ENCODE measurements around the gene FAM227A. TPM values are rescaled to one million over a fixed set of nuclear protein-coding genes. Genes with fewer than 3 reads are reported as not detected.

Gene FAM227A
- total and polyA plus RNA-seq, 2 of the 8 experiments (the other 6 are each of a cell fraction or from before 2014, with no cell fraction given): 2.1 to 3.9 TPM

DNA sequence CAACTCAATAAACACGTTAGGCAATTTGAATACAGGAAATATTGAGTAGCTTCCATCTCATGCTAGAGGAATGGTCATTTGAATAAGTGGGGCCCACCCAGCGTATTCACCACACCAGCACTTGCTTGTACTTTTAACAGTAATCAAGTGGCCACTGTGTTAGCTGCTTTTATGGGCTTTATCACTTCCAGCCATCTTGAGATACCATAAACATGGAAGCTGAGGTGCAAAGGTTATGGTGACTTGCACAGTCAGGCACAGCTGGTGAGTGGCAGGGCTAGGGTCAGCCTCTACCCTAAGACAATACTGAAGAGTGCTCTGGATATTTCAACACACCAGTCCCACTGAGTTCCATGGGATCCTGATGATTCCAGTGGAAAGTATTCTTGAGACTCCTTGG is 37.9 kb upstream of the FAM227A start:
- H4K20me1 ChIP-seq (replicated peaks in 1 of 2; ENCODE audit: control insufficient read depth in 1 of 2, insufficient read depth in 2 of 2, low read length in 2 of 2): peaks cover 0 to 5% of the 10 kb centered on the region in 2 experiments
- no peak overlapping the region for H2BK5ac ChIP-seq (ENCODE audit: low read depth, low read length)
- no peak overlapping the region for H3K56ac ChIP-seq (replicated peaks; ENCODE audit: insufficient read length, low read depth, low read length)
- H3K4ac ChIP-seq (replicated peaks; ENCODE audit: insufficient read length, low read depth, low read length): no peak overlapping the region
- POLR2A ChIA-PET (ENCODE audit: partially characterized antibody): interaction anchor here (13.1 kb wide), 1 partner anchor 11 kb away, joined by 123 read pairs; the partner anchor contains the start of gene TOMM22
- no peak overlapping the region for H3K23ac ChIP-seq (ENCODE audit: insufficient read length)
- 0 out of 2 replicates have a peak overlapping the region, but pooled peaks have one; percentile 18 for H2AK5ac ChIP-seq (ENCODE audit: low read depth, low read length)
- FAIRE-seq (no peak), DNase-seq (ENCODE audit: low read depth in 1 of 2, low spot score in 2 of 2) (no peak)
- H3K4me1 ChIP-seq (replicated peaks in 1 of 4; ENCODE audit: control insufficient read depth in 3 of 4, insufficient read depth in 4 of 4, low read length in 3 of 4): no peaks in the 10 kb centered on the region; a peak in 1 of 7 replicates
- H3K4me2 ChIP-seq (ENCODE audit: insufficient read depth in 1 of 2, low read depth in 2 of 2, low read length in 2 of 2): no peak overlapping the region
- H3K9ac ChIP-seq (replicated peaks in 1 of 4; ENCODE audit: extremely low read depth in 1 of 4, low read depth in 3 of 4, low read length in 3 of 4): no peak overlapping the region
- no peak overlapping the region for H3K27ac ChIP-seq (ENCODE audit: low read depth, low read length)
- no peak overlapping the region for H2AFZ ChIP-seq (ENCODE audit: low read length)
- H2BK15ac ChIP-seq (ENCODE audit: low read length): no peak overlapping the region
- H2BK12ac ChIP-seq (ENCODE audit: low read depth, low read length): no peak overlapping the region
- H4K8ac ChIP-seq (ENCODE audit: extremely low read depth, insufficient read depth, low read length): no peak overlapping the region
- peaks cover 9% of the 10 kb centered on the region; the same call in 1 of the 2 replicates for H3K79me1 ChIP-seq (ENCODE audit: low read depth, low read length)
- H2BK20ac ChIP-seq (ENCODE audit: low read length): no peak overlapping the region
- H3K4me3 ChIP-seq (ENCODE audit: extremely low read depth in 1 of 4, insufficient read depth in 2 of 4, low read depth in 3 of 4, low read length in 4 of 4): no peak overlapping the region
- H3K9me3 ChIP-seq (ENCODE audit: insufficient read depth in 2 of 2, low read depth in 1 of 2, low read length in 1 of 2): no peaks in the 10 kb centered on the region
- no peak overlapping the region for H4K91ac ChIP-seq (replicated peaks; ENCODE audit: insufficient read length, low read length)
- H3K14ac ChIP-seq (ENCODE audit: insufficient read length): no peak overlapping the region
- H3K79me2 ChIP-seq (ENCODE audit: control insufficient read depth in 1 of 2, insufficient read depth in 2 of 2, low read length in 2 of 2): peaks cover 0 to 28% of the 10 kb centered on the region in 2 experiments; a peak in 2 of 4 replicates
- 94% methylated on average over 2 of the region's 2 CpGs; no CpG with 5 or more reads in 1 of the 2 experiments for WGBS, 2 experiments (ENCODE audit: extremely low coverage in 1 of 2, insufficient coverage in 1 of 2, insufficient read length in 1 of 2, insufficient replicate concordance in 2 of 2, low coverage in 1 of 2, low lambda C conversion rate in 2 of 2, missing lambda C conversion rate in 1 of 2)
- H4K5ac ChIP-seq (ENCODE audit: insufficient read length, low read depth, low read length): no peak overlapping the region
- peaks cover 0 to under 1% (median 0%) of the 10 kb centered on the region in 4 experiments; a peak in 2 of 8 replicates for H3K36me3 ChIP-seq (ENCODE audit: control insufficient read depth in 2 of 4, insufficient read depth in 4 of 4, low read length in 3 of 4)
- CTCF ChIA-PET (ENCODE audit: partially characterized antibody): interaction anchor here (1.0 to 1.9 kb wide), 2 partner anchors 13 to 39 kb away, joined by 3 to 5 read pairs; partner anchors contain the start of gene TOMM22
- H2BK120ac ChIP-seq (replicated peaks; ENCODE audit: low read depth, low read length): no peak overlapping the region
- no peaks in the 10 kb centered on the region for H3K27me3 ChIP-seq (replicated peaks in 1 of 4; ENCODE audit: control insufficient read depth in 3 of 4, extremely low read depth in 1 of 4, insufficient read depth in 3 of 4, low read length in 3 of 4)
- H3K23me2 ChIP-seq (ENCODE audit: low read depth, low read length): no peaks in the 10 kb centered on the region
- no peak overlapping the region for H3K18ac ChIP-seq (ENCODE audit: extremely low read depth, low read length)
- TF ChIP-seq GABPA (IDR thresholded peaks at IDR 0.05; ENCODE audit: borderline replicate concordance, insufficient read depth, low read length) (no peak), SP4 (IDR thresholded peaks at IDR 0.05; ENCODE audit: low read length) (no peak), TAF1 (IDR thresholded peaks at IDR 0.05; ENCODE audit: low read depth, low read length) (no peak), NRF1 (IDR thresholded peaks at IDR 0.05; ENCODE audit: low read depth, low read length) (no peak), SRF (IDR thresholded peaks at IDR 0.05; ENCODE audit: low read depth, low read length) (no peak), CBX5 (IDR thresholded peaks at IDR 0.05; ENCODE audit: low read depth, low read length) (no peak), BACH1 (IDR thresholded peaks at IDR 0.05; ENCODE audit: low read length) (no peak), CHD2 (IDR thresholded peaks at IDR 0.05; ENCODE audit: low read length) (no peak)
- TF ChIP-seq, protein P1, sequence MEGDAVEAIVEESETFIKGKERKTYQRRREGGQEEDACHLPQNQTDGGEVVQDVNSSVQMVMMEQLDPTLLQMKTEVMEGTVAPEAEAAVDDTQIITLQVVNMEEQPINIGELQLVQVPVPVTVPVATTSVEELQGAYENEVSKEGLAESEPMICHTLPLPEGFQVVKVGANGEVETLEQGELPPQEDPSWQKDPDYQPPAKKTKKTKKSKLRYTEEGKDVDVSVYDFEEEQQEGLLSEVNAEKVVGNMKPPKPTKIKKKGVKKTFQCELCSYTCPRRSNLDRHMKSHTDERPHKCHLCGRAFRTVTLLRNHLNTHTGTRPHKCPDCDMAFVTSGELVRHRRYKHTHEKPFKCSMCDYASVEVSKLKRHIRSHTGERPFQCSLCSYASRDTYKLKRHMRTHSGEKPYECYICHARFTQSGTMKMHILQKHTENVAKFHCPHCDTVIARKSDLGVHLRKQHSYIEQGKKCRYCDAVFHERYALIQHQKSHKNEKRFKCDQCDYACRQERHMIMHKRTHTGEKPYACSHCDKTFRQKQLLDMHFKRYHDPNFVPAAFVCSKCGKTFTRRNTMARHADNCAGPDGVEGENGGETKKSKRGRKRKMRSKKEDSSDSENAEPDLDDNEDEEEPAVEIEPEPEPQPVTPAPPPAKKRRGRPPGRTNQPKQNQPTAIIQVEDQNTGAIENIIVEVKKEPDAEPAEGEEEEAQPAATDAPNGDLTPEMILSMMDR (IDR thresholded peaks at IDR 0.05; ENCODE audit: control extremely low read depth in 1 of 3, insufficient read depth in 1 of 3, low read depth in 1 of 3, low read length in 3 of 3): no peak
- TF ChIP-seq, protein P2, sequence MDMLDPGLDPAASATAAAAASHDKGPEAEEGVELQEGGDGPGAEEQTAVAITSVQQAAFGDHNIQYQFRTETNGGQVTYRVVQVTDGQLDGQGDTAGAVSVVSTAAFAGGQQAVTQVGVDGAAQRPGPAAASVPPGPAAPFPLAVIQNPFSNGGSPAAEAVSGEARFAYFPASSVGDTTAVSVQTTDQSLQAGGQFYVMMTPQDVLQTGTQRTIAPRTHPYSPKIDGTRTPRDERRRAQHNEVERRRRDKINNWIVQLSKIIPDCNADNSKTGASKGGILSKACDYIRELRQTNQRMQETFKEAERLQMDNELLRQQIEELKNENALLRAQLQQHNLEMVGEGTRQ (IDR thresholded peaks at IDR 0.05; ENCODE audit: low read length): no peak
